Activated naive CD8-positive, alpha-beta T cell (primary cell): ENCODE measurements around the gene SMIM44.

Experiments
- H3K27ac Mint-ChIP-seq: one replicate; pipeline ENCODE4 v1.8.0; 2021; ENCODE audit warnings: mixed read lengths
- H3K27me3 Mint-ChIP-seq: one replicate; pipeline ENCODE4 v1.8.0; 2021; ENCODE audit warnings: mixed read lengths
- H3K36me3 Mint-ChIP-seq: one replicate; pipeline ENCODE4 v1.8.0; 2021; ENCODE audit warnings: mixed read lengths
- H3K4me1 Mint-ChIP-seq: one replicate; pipeline ENCODE4 v1.8.0; 2021; ENCODE audit warnings: low read depth, mixed read lengths
- H3K4me3 Mint-ChIP-seq: one replicate; pipeline ENCODE4 v1.8.0; 2021; ENCODE audit warnings: mild to moderate bottlenecking, mixed read lengths
- H3K9me3 Mint-ChIP-seq: one replicate; pipeline ENCODE4 v1.8.0; 2021; ENCODE audit warnings: low read depth, mixed read lengths

SMIM44 gene

GRCh38 chr19:3434630-3435553, 48.3 kb downstream of the SMIM44 start:
- no peaks in the 10 kb centered on the region for H3K27me3 Mint-ChIP-seq
- H3K4me1 Mint-ChIP-seq, result peaks cover 10% of the 10 kb centered on the region
- no peaks in the 10 kb centered on the region for H3K36me3 Mint-ChIP-seq
- H3K9me3 Mint-ChIP-seq, result no peaks in the 10 kb centered on the region
- peak overlapping the region; percentile 96 for H3K4me3 Mint-ChIP-seq
- peak overlapping the region; percentile 99 for H3K27ac Mint-ChIP-seq

GRCh38 chr19:3433805-3434540, 49.3 kb downstream of the SMIM44 start:
- H3K27ac Mint-ChIP-seq, result peak overlapping the region; percentile 99
- H3K27me3 Mint-ChIP-seq, result no peaks in the 10 kb centered on the region
- H3K9me3 Mint-ChIP-seq, result no peaks in the 10 kb centered on the region
- no peaks in the 10 kb centered on the region for H3K36me3 Mint-ChIP-seq
- peak overlapping the region; percentile 96 for H3K4me3 Mint-ChIP-seq
- H3K4me1 Mint-ChIP-seq, result peaks cover 10% of the 10 kb centered on the region

DNA sequence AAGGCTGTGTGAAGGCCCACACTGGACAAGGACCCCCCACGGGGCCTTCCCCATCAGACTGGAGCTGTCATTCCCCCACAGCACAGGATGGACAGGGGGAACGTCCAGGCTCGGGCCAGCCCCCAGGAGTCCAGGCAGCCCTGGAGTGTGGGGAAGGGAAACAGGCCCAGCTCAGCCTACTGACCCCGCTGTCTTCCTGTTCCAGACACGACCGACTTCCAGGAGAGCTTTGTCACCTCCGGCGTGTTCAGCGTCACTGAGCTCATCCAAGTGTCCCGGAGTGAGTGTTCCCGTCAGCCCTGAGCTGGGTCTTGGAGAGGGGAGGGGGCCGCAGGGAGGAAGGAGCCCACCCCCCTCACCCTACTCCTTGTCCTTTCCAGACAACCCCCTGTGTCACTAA, 49.9 kb downstream of the SMIM44 start:
- Mint-ChIP-seq H3K9me3 (no peaks in the 10 kb centered on the region), H3K4me1 (peaks cover 10% of the 10 kb centered on the region), H3K27ac (no peak overlapping the region), H3K4me3 (no peak overlapping the region), H3K27me3 (no peaks in the 10 kb centered on the region), H3K36me3 (no peaks in the 10 kb centered on the region)
